Osteoblast (primary cell): ENCODE measurements around the gene NDUFS1. TPM values are rescaled to one million over a fixed set of nuclear protein-coding genes. Genes with fewer than 3 reads are reported as not detected.

Experiments used
- DNase-seq: peaks from one replicate; pipeline ENCODE4 v3.0.0; 2011; ENCODE audit warnings: low spot score, mixed read lengths; ENCODE audit not compliant: insufficient read length; ENCODE audit errors: missing footprints
- H2AFZ ChIP-seq: 2 replicates; pipeline ENCODE4 v1.6.0; 2011; ENCODE audit warnings: mild to moderate bottlenecking, low read length
- H3K27ac ChIP-seq: 2 replicates; pipeline ENCODE4 v1.5.1; 2011; ENCODE audit warnings: mild to moderate bottlenecking, low read depth, low read length, moderate library complexity
- H3K27me3 ChIP-seq: 2 replicates; pipeline ENCODE4 v1.6.0; 2012; ENCODE audit warnings: mild to moderate bottlenecking, control low read depth, inconsistent platforms, low read length, moderate library complexity; ENCODE audit not compliant: insufficient read depth
- H3K36me3 ChIP-seq: 2 replicates; pipeline ENCODE4 v1.5.1; 2011; ENCODE audit warnings: mild to moderate bottlenecking, low read length, control low read depth, moderate library complexity; ENCODE audit not compliant: insufficient read depth
- H3K4me1 ChIP-seq: 2 replicates; pipeline ENCODE4 v1.5.1; 2011; ENCODE audit warnings: mild to moderate bottlenecking, low read length, control low read depth, moderate library complexity; ENCODE audit not compliant: insufficient read depth
- H3K4me2 ChIP-seq: 2 replicates; pipeline ENCODE4 v1.6.0; 2011; ENCODE audit warnings: mild to moderate bottlenecking, low read length; ENCODE audit not compliant: insufficient read depth
- H3K4me3 ChIP-seq: fragments of 200-600 bp; sonication (generic); 3 replicates; pipeline ENCODE4 v1.5.1; 2012; ENCODE audit warnings: mild to moderate bottlenecking, low read length, inconsistent platforms; ENCODE audit not compliant: insufficient read depth
- H3K79me2 ChIP-seq: 2 replicates; pipeline ENCODE4 v1.6.0; 2012; ENCODE audit warnings: mild to moderate bottlenecking, low read length, control low read depth, inconsistent platforms; ENCODE audit not compliant: insufficient read depth
- H3K9me3 ChIP-seq: 2 replicates; pipeline ENCODE4 v1.5.1; 2011; ENCODE audit warnings: low read depth, low read length, control low read depth
- H4K20me1 ChIP-seq: 2 replicates; pipeline ENCODE4 v1.6.0; 2012; ENCODE audit warnings: mild to moderate bottlenecking, low read length, control low read depth; ENCODE audit not compliant: insufficient read depth
- CTCF ChIP-seq: IDR thresholded peaks from 2 replicates; pipeline ENCODE4 v1.5.1; 2011; ENCODE audit warnings: mild to moderate bottlenecking, low read depth, low read length, moderate library complexity; ENCODE audit errors: extremely low read depth
- total RNA-seq: library from RNA; depleted of rRNA; stranded (reverse); fragments of >200 nt; gene quantifications from 2 replicates; pipeline ENCODE4 v1.2.3, GENCODE V29; 2012

The NDUFS1 gene
- total RNA-seq, 1 donor: 98.4 TPM

DNA sequence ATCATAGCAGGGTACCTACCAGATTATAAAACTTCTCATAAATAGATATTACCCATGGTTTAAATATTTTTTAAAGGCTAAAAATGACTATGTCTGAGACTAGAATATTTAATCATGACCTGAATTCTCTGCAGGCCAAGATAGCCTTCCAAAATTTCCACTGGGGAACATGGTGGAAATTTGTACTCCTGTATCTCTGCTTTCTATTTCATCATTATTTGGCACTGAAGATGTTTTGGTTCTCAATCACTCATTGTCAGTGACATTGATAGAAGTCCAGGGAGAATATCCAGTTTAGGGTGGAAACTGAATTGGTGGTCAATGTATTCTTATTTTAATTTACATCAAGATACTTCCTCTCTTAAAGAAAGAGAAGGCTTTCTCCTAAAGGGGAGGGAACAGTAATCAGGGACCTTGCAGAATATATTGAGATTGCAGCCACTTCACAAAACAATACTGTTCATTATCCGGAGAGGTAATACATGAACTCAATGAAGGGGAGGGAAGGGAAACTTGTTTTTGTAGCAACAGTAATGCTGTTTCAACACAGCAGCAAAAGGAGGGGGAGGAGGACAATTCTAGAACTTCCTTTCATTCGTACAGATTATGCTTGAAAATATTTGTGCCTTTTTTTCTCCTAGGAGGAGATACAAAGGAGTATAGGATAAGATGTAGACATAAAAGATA is 34.6 kb upstream of the NDUFS1 start:
- no peak for DNase-seq
- Histone ChIP-seq H3K4me2 (no peak overlapping the region), H3K9me3 (no peaks in the 10 kb centered on the region)

GRCh38 chr2:206192157-206192556 is 32.9 kb upstream of the NDUFS1 start:
- no peak for DNase-seq
- no peak overlapping the region for H3K27ac ChIP-seq
- H3K4me1 ChIP-seq: no peaks in the 10 kb centered on the region
- no peak overlapping the region for H3K4me2 ChIP-seq
- H3K36me3 ChIP-seq: peaks cover 8% of the 10 kb centered on the region
- H3K79me2 ChIP-seq: peaks cover 66% of the 10 kb centered on the region
- peaks cover 8% of the 10 kb centered on the region for H4K20me1 ChIP-seq
- no peak overlapping the region for H2AFZ ChIP-seq
- H3K9me3 ChIP-seq: no peaks in the 10 kb centered on the region
- no peak overlapping the region for H3K4me3 ChIP-seq
- no peak for TF ChIP-seq CTCF
- no peaks in the 10 kb centered on the region for H3K27me3 ChIP-seq

More for the DNA sequence above, 34.6 kb upstream of the NDUFS1 start:
- Histone ChIP-seq H3K4me1 (peaks cover 3% of the 10 kb centered on the region), H3K36me3 (peaks cover 8% of the 10 kb centered on the region), H2AFZ (no peak overlapping the region), H4K20me1 (peaks cover 19% of the 10 kb centered on the region), H3K27me3 (no peaks in the 10 kb centered on the region), H3K79me2 (peaks cover 70% of the 10 kb centered on the region), H3K27ac (no peak overlapping the region), H3K4me3 (no peak overlapping the region)
- TF ChIP-seq CTCF: no peak

DNA sequence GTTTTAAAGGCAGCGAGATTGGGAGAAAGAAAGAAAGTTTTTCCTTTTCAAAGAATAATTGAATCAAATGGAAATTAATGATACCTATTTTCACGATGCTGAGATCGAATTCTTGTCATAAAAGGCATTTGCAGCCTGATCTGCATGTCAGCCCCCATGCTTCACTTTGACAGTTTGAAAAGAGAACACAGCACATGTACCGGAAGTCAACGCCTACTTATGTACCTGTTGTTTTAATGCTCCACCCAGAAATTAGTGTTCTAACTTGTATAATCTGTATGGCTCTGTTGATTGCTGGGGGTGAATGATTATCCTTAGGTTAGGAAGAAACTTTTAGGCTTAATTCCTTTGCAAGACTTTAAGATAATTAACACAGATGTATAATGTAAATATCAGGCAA is 31.4 kb upstream of the NDUFS1 start:
- no peak overlapping the region for H3K4me2 ChIP-seq
- no peaks in the 10 kb centered on the region for H3K9me3 ChIP-seq
- H3K4me3 ChIP-seq: no peak overlapping the region
- peaks cover 8% of the 10 kb centered on the region for H4K20me1 ChIP-seq
- no peaks in the 10 kb centered on the region for H3K36me3 ChIP-seq
- H3K4me1 ChIP-seq: no peaks in the 10 kb centered on the region
- peaks cover 54% of the 10 kb centered on the region for H3K79me2 ChIP-seq
- H3K27me3 ChIP-seq: no peaks in the 10 kb centered on the region
- TF ChIP-seq CTCF: no peak
- no peak for DNase-seq
- H2AFZ ChIP-seq: no peak overlapping the region
- no peak overlapping the region for H3K27ac ChIP-seq

DNA sequence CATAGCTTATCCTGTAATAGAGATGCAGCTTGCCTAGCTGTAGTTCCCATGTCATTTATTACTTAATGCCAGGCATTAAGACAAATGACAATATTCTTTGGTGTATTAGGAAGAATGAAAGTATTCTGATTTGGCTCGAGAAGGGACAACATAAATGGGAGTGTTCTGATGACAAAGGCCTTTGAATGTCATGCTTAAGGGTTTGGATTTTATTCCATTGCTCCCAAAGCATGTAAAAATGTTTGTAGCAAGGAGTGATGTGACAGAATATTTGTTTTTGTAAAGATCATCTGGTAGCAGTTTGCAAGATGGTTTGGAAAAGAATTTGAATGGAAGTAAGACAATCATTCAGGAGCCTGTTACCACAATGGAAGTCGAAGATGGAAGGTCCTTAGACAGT is 30.9 kb upstream of the NDUFS1 start:
- Histone ChIP-seq H2AFZ (no peak overlapping the region), H3K27me3 (no peaks in the 10 kb centered on the region), H3K4me3 (no peak overlapping the region), H3K79me2 (peaks cover 52% of the 10 kb centered on the region), H4K20me1 (peaks cover 5% of the 10 kb centered on the region), H3K27ac (no peak overlapping the region), H3K36me3 (no peaks in the 10 kb centered on the region), H3K9me3 (no peaks in the 10 kb centered on the region), H3K4me1 (no peaks in the 10 kb centered on the region), H3K4me2 (no peak overlapping the region)
- no peak for DNase-seq
- no peak for TF ChIP-seq CTCF
